ENCODE measurements around the gene TPRX1.

GRCh38 chr19:47776568-47776967, 27.8 kb downstream of the TPRX1 start:
- TF ChIP-seq ISL1 (CRISPR knock-in tag; IDR thresholded peaks at IDR 0.05) (no peak), ARNTL (CRISPR knock-in tag; IDR thresholded peaks at IDR 0.05; ENCODE audit: borderline replicate concordance, low read depth) (no peak)

All from SK-N-SH treated with all-trans-retinoic acid at 6 μM for 48 hours (cell line).